Activated CD4-positive, CD25-positive, alpha-beta regulatory T cell treated with anti-CD3 and anti-CD28 coated beads, Interleukin-2, amount 50 U/mL, for 16 hours (primary cell): Measurements from ENCODE around the gene TICAM2.

Source experiments
- DNase-seq: peaks from one replicate; pipeline ENCODE4 v3.0.0-alpha.2; 2020; ENCODE audit warnings: low read depth, low spot score

The TICAM2 gene

DNA sequence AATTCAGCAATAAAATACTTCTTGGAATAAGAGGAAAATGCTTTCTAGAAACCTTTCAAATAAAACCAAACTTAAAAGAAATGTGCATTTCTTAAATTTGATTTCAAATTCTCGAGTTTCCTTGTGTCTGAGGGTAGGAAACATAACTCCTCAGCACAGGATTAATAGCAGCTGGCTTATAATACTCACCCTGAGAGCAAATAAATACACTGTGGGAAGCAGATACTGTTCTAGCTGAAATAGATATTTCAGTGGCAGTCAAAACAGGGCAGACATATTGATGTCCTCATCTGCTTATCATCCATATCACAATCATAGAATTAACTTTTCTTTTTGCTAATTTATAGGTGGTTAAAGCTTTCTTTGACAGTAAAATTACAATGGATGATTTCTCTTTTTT is 33.6 kb downstream of the TICAM2 start:
- DNase-seq, result no peak

DNA sequence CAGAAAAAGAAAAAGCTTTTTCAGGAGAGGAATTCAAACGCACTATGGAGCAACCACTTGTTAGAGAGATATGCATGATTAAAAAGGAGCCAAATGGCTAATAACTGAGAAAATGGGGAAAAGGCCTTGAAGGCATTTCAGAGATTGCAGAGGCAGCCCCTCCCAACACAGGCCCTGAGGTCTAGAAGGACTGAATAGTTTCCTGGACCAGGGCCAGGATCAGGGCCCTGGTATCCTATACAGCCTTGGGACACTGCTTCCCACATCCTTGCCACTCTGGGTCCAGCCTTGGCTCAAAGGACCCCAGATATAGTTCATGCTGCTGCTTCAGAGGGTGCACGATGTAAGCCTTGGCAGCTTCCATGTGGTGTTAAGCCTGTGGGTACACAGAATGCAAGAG is 37.0 kb downstream of the TICAM2 start:
- DNase-seq, result no peak

DNA sequence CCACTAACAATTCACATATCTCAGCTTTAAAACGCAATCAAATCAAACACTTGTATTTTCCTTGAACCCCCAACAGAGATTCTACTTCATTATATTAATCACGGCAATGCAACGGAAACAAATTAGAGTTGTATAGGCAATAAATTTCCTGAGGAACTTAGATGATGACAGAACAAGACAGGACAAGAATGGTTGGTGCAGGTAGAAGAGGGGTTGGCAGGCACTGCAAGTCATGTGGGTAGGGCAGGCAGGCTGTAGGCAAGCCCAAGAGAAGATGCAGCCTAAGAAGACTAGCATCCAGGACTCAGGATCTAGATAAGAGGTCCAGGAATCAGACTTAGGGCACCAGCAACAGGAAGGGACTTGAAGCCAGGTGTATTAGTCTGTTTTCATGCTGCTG is 41.1 kb downstream of the TICAM2 start:
- no peak for DNase-seq

DNA sequence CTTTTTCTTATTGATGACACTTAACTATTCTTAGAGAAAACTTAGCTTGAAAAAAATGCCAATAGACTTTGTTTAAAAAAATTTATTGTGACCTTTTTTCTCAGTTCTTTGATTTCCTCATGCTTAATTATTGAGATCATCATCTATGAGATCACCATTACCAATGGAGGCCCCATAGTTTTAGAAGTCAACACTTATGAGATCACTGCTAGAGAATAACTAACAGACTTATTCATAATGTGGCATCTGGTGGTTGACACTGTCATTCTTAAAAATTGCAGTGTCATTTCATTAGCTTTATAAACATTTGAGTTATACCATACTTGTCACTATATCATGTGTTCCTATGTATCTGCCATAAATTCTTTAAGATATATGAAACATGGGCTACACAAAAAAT is 42.8 kb downstream of the TICAM2 start:
- no peak for DNase-seq

DNA sequence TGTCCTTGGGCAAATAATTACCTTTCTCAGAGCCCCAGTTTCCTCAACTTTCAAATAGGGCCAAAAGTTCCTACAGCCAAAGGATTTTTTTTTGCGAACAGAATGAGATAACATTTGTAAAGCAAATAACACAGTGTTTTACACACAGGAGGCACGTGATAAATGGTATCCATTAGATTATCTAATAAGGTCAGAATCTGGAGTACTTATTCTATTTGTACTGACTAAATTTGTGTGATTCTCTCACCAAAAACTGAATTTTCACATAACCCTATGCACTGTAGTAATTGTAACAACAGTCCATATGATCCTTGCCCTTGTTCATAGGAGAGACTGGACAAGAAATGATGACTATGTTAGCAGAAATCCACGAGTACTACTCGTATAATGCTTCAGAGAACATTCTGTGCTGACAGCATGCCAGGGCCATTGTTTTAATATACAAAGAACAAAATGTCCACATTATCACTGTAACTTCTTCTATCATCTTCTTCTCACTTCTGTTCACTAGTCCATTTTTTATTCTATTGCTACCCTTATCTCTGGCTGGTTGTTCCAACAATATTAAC is 43.8 kb downstream of the TICAM2 start:
- DNase-seq, result no peak

DNA sequence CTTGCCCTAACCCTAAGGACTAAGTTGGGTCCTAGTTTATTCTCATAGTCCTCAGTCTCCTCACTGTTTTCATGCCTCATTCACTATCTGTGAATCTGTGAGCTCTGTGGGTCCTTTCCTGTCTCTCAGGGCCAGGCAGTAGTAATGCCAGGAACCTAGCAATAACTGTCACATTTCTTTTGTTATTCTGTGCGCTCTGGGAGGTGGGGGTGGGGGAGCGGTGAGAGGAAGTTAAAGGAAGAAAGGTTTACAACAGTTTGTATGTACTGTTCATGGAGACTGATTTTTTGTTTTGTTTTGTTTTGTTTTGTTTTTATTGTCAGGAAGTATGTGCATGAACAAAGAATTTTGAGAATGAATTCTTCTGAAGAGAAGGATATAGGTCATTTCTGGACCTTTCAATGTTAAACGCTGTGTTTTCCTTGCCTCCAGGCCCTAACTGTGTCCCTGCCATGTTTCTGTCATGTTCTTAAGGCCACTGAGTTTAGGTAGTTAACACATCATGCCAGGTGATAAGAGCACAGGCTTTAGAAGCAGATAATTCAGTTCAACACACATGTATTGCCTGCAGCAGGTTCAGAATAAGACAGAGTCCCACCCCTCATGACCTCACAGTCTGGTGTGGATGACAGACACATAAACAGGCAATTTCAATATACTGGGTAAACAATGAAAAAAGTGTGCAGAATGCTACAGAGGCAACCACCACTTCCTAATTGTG is 44.5 kb downstream of the TICAM2 start:
- DNase-seq, result no peak

DNA sequence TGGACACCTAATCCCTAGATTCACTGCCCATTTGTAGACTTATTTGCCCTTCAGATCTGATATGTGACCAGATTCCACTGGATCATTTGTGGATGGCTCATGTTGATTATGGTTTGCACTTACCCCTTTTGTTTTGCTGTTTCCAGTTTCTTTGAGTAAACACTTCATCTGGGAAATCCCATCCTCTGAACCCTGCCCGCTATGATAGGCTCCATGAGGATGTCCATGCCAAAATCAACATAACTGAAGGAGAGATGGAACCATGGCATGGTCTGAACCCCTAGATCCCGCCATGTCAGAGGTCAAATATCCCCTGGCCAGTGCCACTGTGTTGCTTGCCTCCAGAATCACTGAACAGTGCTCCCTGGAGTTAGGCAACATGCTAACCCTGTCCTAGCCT is 46.0 kb downstream of the TICAM2 start:
- DNase-seq, result no peak

DNA sequence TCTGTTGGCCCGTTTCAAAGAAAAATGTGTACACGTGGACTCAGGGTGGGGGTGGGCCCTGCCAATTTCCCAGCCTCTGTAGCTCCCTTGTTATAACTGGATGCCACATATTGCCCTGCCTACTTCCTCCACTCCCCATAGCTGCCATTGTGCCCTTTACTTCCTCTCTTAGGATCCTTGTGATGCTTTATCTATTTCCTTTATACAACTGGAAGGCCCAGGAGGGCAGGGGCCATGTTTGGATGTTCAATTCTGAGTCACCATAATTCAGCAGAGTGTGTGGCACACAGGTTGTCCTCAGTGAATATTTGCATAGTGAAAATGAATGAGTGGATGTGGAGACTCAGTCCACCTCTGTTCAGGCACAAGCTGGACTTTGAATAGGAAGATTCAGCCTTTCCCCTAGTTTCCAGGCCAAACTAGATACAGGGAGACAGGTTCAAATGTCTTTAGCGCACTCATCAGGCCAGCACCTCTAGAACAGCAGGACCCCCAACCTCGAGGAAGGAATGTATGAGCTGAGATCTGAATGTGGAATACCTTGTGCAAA is 47.1 kb downstream of the TICAM2 start:
- DNase-seq, result no peak

DNA sequence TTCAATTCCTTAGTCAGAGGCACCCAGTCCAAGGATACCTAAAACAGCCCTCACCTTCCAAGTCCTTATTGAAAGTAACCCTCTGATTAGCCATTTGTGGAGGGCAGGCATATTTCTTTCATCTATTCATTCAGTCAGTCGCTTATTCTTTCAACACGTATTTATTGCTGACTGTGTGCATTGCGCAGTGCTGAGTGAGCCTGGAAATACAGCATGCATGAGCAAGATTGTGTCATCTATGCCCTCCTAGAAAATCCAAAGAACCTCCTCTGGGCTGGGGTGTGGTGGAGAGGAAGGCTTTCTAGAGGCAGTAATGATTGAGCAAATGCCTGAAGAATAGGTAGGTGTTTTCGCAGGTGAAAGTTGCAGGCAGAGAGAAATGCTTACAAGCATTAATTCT is 49.2 kb downstream of the TICAM2 start:
- DNase-seq, result no peak

DNA sequence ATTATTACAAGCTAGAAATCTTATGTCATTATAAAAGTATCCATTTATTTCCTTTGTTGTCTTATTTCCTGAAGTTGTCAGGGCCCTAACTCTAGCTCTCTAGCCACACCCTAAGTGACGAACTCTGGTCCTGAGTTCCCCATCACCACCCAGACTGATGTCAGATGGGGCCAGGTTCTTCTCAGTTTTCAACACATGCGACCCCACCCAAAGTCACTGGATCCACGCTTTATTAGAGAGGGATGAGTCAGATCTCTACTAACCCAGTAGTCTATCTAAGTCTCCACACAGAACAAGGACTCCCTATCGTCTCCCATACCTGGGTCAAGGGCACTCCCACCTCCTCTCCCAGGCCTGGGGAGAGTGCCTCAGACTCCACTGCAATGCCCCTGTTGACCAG is 50.9 kb downstream of the TICAM2 start:
- DNase-seq, result no peak

DNA sequence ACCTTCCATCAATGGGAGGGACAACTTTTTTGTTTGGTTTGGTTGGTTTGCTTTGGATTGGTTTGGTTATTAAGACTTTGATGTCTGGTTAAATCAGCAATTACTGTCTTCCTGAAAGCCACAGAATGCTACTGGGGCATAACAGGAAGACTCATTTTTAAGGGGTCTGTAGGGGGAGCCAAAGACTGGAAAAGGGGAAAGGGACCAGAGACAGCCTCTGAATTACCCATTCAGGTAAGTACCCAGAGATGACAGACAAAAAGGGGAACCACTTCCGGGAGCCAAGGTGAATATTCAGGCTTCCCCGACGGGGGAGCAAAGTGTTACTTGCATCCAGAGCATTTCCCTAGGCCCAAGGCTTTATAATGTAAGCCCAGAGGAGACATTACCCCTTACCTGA is 53.1 kb downstream of the TICAM2 start:
- DNase-seq, result no peak

DNA sequence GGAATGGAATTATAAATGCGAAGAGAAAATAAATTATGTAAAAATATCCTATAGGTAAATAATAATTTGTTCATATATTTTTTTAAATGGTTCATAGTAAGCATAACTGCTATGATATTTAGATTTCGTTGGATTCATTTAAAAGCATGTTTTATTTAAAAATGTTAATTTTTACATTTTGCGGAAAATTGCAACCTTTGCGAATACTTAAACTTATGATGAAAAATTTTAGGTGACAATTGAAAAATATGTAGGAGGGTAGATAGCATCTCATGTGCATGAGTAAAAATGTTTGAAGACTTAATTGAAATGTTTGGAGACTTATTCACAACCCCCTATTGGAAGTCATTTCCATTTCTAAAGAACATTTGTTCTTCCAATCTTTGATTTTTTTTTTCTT is 53.6 kb downstream of the TICAM2 start:
- no peak for DNase-seq

DNA sequence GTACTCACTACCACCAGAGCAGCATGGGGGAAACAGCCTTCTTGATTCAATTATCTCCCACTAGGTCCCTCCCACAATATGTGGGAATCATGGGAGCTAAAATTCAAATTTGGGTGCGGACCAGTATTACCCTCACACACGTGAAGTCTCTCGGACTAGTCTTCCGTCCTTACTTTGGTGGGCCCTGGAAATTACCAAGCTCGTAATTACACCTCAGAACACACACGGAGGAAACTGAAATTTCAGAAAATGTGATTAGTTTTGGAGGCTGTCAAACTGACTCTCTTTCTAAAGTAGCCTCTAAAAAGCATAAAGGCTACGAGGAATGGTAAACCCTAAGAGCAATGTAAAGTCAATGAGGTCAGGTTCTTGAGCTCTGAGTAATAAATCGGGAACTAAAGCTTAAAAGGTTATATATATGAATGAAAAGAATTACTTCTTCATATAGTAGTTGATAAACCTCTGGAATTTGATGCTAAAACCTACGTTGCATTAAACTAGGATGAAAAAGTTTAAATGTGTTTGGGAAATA is 56.9 kb downstream of the TICAM2 start:
- no peak for DNase-seq

DNA sequence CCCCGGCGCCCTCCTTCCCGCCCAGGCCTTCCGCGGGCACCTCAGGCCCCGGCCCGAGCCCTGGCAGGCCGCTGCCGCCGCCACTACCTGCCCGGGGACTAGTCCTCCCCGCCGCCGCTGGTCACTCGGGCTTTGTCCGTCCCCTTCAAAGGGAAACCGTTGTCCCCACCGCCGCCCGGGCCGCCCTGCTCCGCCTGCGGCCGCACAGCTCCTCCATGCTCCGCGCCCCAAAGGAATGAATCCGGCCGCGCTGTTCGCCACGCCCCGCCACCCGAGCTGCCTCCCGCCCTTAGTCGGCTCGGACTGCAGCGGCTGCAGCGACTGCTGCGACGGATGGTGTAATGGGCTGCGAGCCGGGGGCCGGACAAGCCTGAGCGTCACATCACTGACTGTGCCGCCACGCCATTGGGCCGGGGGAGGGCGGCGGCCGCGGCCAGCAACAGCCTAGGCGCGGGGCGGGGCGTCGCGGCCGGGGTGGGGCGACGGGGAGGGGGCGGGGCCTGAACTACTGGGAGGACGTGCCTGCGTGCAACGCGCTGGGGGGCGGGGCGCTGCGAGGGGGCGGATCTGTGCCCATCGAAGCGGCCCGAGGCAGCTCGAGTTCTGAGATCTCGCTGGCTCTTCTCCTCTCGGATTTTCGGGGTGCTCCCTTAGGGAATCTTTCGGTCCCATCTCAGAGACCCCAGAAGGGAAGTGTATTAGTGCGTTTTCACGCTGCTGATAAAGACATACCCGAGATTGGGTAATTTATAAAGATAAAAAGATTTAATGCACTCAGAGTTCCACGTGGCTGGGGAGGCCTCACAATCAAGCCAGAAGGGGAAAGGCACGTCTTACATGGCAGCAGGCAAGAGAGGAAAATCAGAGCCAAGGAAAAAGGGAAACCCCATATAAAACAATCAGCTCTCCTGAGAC is 57.6 kb downstream of the TICAM2 start, which contains the start of gene FEM1C:
FEM1C (minus strand) TSS at position 340 of the 915 bp plus-strand sequence. CDS start 1,282 bp downstream, outside the sequence.
- peak; percentile 90 for DNase-seq

DNA sequence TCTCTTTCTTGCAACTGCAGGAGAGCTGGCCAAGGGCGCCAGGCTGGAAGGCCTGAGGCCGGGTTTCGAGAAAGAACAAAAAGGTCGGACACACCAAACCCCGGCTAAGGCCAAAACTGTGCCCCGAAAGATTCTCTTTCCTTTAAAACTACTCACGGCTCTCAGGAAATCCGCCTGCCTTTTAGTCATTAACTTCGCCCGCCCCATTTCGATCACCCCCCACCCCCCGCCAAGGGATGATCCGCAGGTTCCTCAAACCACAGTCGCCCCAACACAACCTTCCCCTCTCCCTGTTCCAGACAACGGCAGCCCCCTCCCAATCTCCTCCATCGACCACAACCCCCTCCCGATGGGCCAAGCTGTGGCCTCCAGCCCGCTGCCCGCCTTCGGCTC is 58.2 kb downstream of the TICAM2 start:
- DNase-seq, result peak; percentile 11

DNA sequence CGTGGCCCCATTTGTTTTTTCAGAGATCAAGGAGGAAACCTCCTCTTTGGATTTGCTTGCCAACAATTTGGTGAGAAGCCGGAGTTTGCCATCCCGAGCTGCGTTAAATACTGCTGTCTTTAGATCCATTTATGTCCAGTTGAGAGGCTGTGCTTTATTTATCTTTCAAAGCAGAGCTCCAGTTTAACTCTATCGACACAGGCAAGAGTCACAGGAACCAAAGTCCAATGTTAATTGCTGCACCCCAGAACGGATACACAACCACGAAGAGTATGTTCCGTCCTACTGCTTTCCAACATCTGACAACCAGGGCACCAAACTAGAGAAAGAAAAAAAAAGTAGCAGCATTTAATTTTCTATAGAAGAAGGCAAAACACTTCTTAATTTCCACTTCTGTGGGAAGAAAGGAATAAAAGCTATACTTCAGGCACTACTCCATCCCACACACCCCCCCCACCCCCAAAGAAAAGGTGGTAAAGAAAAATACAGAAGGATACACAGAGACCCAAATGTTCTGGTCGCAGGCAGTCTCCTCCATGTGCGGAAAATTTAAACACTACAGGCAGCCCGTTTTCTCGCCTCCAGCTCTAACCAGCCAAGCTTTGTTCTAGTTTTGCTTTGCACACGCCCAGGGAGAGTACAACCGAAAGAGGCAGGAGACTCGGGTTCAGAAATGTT is 58.8 kb downstream of the TICAM2 start:
- DNase-seq, result peak; percentile 19

DNA sequence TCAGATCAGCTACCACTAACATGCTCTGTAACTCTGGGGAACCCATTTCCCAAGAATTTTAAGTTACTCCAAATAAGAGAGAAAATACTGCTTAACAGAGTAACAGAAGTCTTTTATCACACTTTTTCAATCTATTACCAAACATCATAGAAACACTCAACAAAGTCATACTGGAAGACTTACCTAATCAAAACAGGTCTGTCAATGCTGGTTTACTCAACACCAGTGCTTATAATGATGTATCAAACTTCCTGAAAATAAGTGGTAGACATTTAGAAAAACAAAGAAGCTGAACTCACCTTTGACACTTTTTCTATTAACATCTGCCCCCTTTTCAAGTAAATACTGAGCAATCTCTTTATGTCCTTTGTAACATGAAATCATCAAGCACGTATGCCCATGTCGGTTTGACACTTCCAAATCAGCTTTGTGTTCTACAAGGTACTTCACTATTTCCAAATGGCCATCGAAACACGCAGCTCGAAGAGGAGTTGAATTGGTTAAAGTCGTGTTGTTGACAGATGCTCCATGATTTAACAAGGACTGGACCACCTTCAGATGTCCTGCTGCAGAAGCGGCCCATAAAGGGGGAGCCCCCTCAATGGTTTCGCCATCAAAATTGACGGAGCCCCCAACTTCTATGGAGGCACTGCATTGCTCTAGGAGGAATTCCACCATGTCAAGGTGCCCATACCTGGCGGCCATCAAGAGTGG is 59.5 kb downstream of the TICAM2 start:
- DNase-seq, result no peak

DNA sequence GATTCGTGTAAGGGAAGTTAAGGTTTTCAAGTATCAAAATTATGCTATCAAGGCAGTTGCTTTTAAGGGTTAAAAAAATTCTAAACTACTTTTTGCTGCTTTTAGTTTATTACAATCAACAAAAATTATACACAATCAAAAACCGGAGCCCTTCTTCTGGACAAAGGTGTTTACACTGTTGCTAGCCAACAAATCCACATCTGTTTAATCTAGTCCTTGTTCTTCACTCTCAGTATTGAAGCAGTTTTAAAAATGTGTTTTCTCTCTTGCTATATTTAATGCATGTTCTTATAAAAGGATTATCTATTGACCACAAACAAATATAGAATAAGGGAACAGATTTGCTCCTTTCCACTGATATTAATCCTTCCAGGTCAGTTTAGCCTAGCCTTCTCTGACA is 60.2 kb downstream of the TICAM2 start:
- DNase-seq, result no peak

DNA sequence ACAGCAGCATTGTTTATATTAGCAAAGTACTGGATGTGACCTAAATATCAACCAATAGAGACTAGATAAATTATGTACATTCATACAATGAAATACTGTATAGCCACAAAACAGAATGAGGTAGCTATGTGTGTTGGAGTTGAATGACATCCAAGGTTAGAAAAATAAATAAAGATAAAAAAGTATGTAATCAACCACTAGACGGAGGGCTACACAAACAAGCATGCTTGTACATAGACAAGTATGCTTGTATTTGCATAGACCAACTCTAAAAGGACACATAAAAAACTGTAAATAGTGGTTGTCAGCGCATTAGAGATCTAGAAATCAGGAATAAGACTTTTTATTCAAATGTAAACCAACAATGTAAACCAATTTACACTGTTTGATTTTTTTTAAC is 60.7 kb downstream of the TICAM2 start:
- DNase-seq, result no peak

DNA sequence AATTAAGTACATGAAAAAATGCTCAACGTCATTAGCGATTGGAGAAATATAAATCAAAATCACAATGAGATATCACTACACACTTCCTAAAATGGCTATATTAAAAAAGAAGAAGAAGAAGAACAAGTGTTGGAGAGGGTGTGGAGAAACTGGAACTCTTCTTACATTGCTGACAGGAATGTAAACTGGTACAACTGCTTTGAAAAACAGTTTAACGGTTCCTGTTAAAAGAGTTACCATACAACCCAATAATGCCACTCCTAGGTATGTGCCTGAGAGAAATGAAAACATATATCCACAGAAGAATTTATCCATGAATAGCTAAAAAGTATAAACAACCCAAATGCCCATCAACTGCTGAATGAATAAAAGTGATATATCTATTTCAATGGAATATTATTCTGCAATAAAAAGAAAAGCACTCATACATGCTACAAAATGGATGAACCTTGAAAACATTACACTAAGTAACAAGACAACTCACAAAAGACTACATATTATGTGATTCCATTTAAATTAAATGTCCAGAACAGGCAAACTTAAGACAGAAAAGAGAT is 66.7 kb downstream of the TICAM2 start:
- DNase-seq, result no peak
